ENCODE measurements around the gene SLC7A8. TPM values are rescaled to one million over a fixed set of nuclear protein-coding genes. Genes with fewer than 3 reads are reported as not detected.

The SLC7A8 gene
- total RNA-seq, 2 experiments from 2014 or later = 4.0 to 11.4 TPM

GRCh38 chr14:23124337-23124954, 59.0 kb downstream of the SLC7A8 start:
- POLR2A ChIA-PET = no interaction called here
- Histone ChIP-seq H3K4me2 (ENCODE audit: low read length) (no peak overlapping the region), H3K27ac (ENCODE audit: low read depth, low read length, poor library complexity, severe bottlenecking) (no peak overlapping the region), H3K9me3 (ENCODE audit: low read length) (no peaks in the 10 kb centered on the region), H3K4me3 (ENCODE audit: low read depth, low read length, poor library complexity, severe bottlenecking) (no peak overlapping the region), H2AFZ (ENCODE audit: low read length) (no peak overlapping the region), H3K79me2 (ENCODE audit: insufficient read depth, low read depth, low read length) (no peaks in the 10 kb centered on the region), H3K4me1 (ENCODE audit: insufficient read depth, low read length, poor library complexity, severe bottlenecking) (peaks cover 28% of the 10 kb centered on the region), H3K36me3 (ENCODE audit: insufficient read depth, low read length) (no peaks in the 10 kb centered on the region), H3K9me2 (ENCODE audit: insufficient read depth, low read length) (no peaks in the 10 kb centered on the region), H4K20me1 (ENCODE audit: insufficient read depth, low read length) (no peaks in the 10 kb centered on the region)
- no TSS peak for BruUV-seq (replicated peaks)
- CTCF ChIA-PET (ENCODE audit: unreplicated experiment) = no interaction called here
- no peak for DNase-seq (ENCODE audit: low spot score)
- TF ChIP-seq, protein P1, sequence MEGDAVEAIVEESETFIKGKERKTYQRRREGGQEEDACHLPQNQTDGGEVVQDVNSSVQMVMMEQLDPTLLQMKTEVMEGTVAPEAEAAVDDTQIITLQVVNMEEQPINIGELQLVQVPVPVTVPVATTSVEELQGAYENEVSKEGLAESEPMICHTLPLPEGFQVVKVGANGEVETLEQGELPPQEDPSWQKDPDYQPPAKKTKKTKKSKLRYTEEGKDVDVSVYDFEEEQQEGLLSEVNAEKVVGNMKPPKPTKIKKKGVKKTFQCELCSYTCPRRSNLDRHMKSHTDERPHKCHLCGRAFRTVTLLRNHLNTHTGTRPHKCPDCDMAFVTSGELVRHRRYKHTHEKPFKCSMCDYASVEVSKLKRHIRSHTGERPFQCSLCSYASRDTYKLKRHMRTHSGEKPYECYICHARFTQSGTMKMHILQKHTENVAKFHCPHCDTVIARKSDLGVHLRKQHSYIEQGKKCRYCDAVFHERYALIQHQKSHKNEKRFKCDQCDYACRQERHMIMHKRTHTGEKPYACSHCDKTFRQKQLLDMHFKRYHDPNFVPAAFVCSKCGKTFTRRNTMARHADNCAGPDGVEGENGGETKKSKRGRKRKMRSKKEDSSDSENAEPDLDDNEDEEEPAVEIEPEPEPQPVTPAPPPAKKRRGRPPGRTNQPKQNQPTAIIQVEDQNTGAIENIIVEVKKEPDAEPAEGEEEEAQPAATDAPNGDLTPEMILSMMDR (conservative IDR thresholded peaks at IDR 0.05; ENCODE audit: low read length) = no peak
- no peak for TF ChIP-seq EZH2phosphoT487 (IDR thresholded peaks at IDR 0.05; ENCODE audit: borderline replicate concordance, low read depth, low read length)
- intact Hi-C loops (cut with micrococcal nuclease; ENCODE audit: unreplicated experiment) = loop anchor here (5.0 kb wide), 2 partner anchors 163 to 258 kb away; partner anchors contain the start of gene HOMEZ

GRCh38 chr14:23123419-23123818, 60.0 kb downstream of the SLC7A8 start:
- ChIA-PET CTCF (ENCODE audit: unreplicated experiment) (no interaction called here), POLR2A (interaction anchor here (0.6 to 5.2 kb wide), 3 partner anchors 53 to 89 kb away, joined by 3 to 68 read pairs (median 8); partner anchors contain the start of genes PSMB5 and SLC7A8)
- H3K9me3 ChIP-seq (ENCODE audit: low read length) = no peaks in the 10 kb centered on the region
- H3K4me1 ChIP-seq (ENCODE audit: insufficient read depth, low read length, poor library complexity, severe bottlenecking) = peaks cover 38% of the 10 kb centered on the region
- H3K79me2 ChIP-seq (ENCODE audit: insufficient read depth, low read depth, low read length) = no peaks in the 10 kb centered on the region
- H2AFZ ChIP-seq (ENCODE audit: low read length) = no peak overlapping the region
- BruUV-seq (replicated peaks) = no TSS peak
- H3K36me3 ChIP-seq (ENCODE audit: insufficient read depth, low read length) = no peaks in the 10 kb centered on the region
- H4K20me1 ChIP-seq (ENCODE audit: insufficient read depth, low read length) = no peaks in the 10 kb centered on the region
- TF ChIP-seq EZH2phosphoT487 (IDR thresholded peaks at IDR 0.05; ENCODE audit: borderline replicate concordance, low read depth, low read length) = no peak
- TF ChIP-seq, protein P1 (conservative IDR thresholded peaks at IDR 0.05; ENCODE audit: low read length) = no peak
- H3K27ac ChIP-seq (ENCODE audit: low read depth, low read length, poor library complexity, severe bottlenecking) = no peak overlapping the region
- H3K4me3 ChIP-seq (ENCODE audit: low read depth, low read length, poor library complexity, severe bottlenecking) = no peak overlapping the region
- intact Hi-C loops (cut with micrococcal nuclease; ENCODE audit: unreplicated experiment) = loop anchor here (5.0 kb wide), 2 partner anchors 164 to 259 kb away; partner anchors contain the start of gene HOMEZ
- DNase-seq (ENCODE audit: low spot score) = no peak
- no peaks in the 10 kb centered on the region for H3K9me2 ChIP-seq (ENCODE audit: insufficient read depth, low read length)
- no peak overlapping the region for H3K4me2 ChIP-seq (ENCODE audit: low read length)

DNA sequence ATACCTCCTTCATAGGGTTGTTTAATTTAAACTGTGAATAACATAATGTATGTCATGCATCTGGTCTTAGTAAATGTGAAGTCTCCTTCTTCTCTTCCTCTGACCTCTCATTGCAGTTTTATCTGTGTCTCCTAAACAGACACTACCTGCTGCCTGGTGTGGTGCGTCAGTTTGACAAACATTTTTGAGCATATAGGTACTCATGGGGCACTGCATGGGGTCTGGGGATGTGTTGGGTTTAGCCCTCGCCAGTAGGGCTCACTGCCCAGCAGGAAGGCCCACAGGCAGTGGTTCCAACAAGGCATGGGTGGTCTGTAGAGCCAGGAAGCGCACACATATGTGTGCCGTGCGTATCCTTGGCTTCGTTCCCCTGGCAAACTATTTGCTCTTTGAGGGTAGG, 61.4 kb downstream of the SLC7A8 start:
- H4K20me1 ChIP-seq (ENCODE audit: insufficient read depth, low read length) = no peaks in the 10 kb centered on the region
- peak overlapping the region; percentile 85; the same call in 1 of the 2 replicates for H2AFZ ChIP-seq (ENCODE audit: low read length)
- H3K4me3 ChIP-seq (ENCODE audit: low read depth, low read length, poor library complexity, severe bottlenecking) = no peak overlapping the region
- H3K79me2 ChIP-seq (ENCODE audit: insufficient read depth, low read depth, low read length) = no peaks in the 10 kb centered on the region
- ChIA-PET CTCF (ENCODE audit: unreplicated experiment) (interaction anchor here (1.0 to 3.2 kb wide), 2 partner anchors 63 to 68 kb away, joined by 3 to 69 read pairs; partner anchors contain the start of gene SLC7A8), POLR2A (interaction anchor here (0.6 to 5.2 kb wide), 6 partner anchors 10 to 445 kb away, joined by 3 to 68 read pairs (median 4); partner anchors contain the start of genes ACIN1, C14orf119, HOMEZ and SLC7A8)
- intact Hi-C loops (cut with micrococcal nuclease; ENCODE audit: unreplicated experiment) = loop anchor here (5.0 kb wide), 2 partner anchors 165 to 260 kb away; partner anchors contain the start of gene HOMEZ
- H3K9me2 ChIP-seq (ENCODE audit: insufficient read depth, low read length) = no peaks in the 10 kb centered on the region
- no TSS peak for BruUV-seq (replicated peaks)
- peaks cover 38% of the 10 kb centered on the region for H3K4me1 ChIP-seq (ENCODE audit: insufficient read depth, low read length, poor library complexity, severe bottlenecking)
- TF ChIP-seq, protein P1 (conservative IDR thresholded peaks at IDR 0.05; ENCODE audit: low read length) = no peak
- TF ChIP-seq EZH2phosphoT487 (IDR thresholded peaks at IDR 0.05; ENCODE audit: borderline replicate concordance, low read depth, low read length) = no peak
- H3K9me3 ChIP-seq (ENCODE audit: low read length) = no peaks in the 10 kb centered on the region
- peak overlapping the region; percentile 72 for H3K4me2 ChIP-seq (ENCODE audit: low read length)
- no peaks in the 10 kb centered on the region for H3K36me3 ChIP-seq (ENCODE audit: insufficient read depth, low read length)
- no peak for DNase-seq (ENCODE audit: low spot score)
- H3K27ac ChIP-seq (ENCODE audit: low read depth, low read length, poor library complexity, severe bottlenecking) = peak overlapping the region; percentile 88
